Measurements from ENCODE around the gene OXT.

OXT gene

GRCh38 chr20:3084283-3084985 is 13.0 kb downstream of the OXT start, which contains the start of gene AVP:
TSS of gene AVP (minus strand) at chr20:3084724. CDS start at chr20:3084674, 50 bp downstream.
- no peak for DNase-seq (ENCODE audit: low read depth in 2 of 2)

GRCh38 chr20:3084986-3085360 is 13.6 kb downstream of the OXT start:
- no peak for DNase-seq (ENCODE audit: low read depth in 2 of 2)

GRCh38 chr20:3085571-3086072 is 14.2 kb downstream of the OXT start:
- no peak for DNase-seq (ENCODE audit: low read depth in 2 of 2)

GRCh38 chr20:3088031-3088430 is 16.6 kb downstream of the OXT start:
- DNase-seq (ENCODE audit: low read depth in 2 of 2), result no peak

GRCh38 chr20:3090565-3090964 is 19.1 kb downstream of the OXT start:
- no peak for DNase-seq (ENCODE audit: low read depth in 2 of 2)

GRCh38 chr20:3092611-3093379 is 21.4 kb downstream of the OXT start:
- DNase-seq (ENCODE audit: low read depth in 2 of 2), result peak; percentile 14 to 35

GRCh38 chr20:3093861-3094361 is 22.5 kb downstream of the OXT start:
- DNase-seq (ENCODE audit: low read depth in 2 of 2), result no peak

- no peak for DNase-seq (ENCODE audit: low read depth in 2 of 2)
These were observed 23.6 kb downstream of the OXT start for GRCh38 chr20:3094848-3095629.

GRCh38 chr20:3100480-3100879 is 29.1 kb downstream of the OXT start:
- DNase-seq (ENCODE audit: low read depth in 2 of 2), result no peak

GRCh38 chr20:3101251-3101650 is 29.8 kb downstream of the OXT start:
- DNase-seq (ENCODE audit: low read depth in 2 of 2), result no peak

GRCh38 chr20:3101737-3102574 is 30.5 kb downstream of the OXT start:
- peak in 1 of 2 donors; percentile 38 for DNase-seq (ENCODE audit: low read depth in 2 of 2)

- DNase-seq (ENCODE audit: low read depth in 2 of 2), result no peak
These were observed 31.4 kb downstream of the OXT start for GRCh38 chr20:3102575-3103368.

GRCh38 chr20:3103369-3104032 is 32.1 kb downstream of the OXT start:
- DNase-seq (ENCODE audit: low read depth in 2 of 2), result no peak

- no peak for DNase-seq (ENCODE audit: low read depth in 2 of 2)
These were observed 34.1 kb downstream of the OXT start for GRCh38 chr20:3105256-3106137.

GRCh38 chr20:3106185-3106584 is 34.8 kb downstream of the OXT start:
- DNase-seq (ENCODE audit: low read depth in 2 of 2), result no peak

GRCh38 chr20:3106658-3107463 is 35.4 kb downstream of the OXT start:
- DNase-seq (ENCODE audit: low read depth in 2 of 2), result no peak

GRCh38 chr20:3107464-3108025 is 36.1 kb downstream of the OXT start:
- DNase-seq (ENCODE audit: low read depth in 2 of 2), result no peak
